Measurements from ENCODE around the gene FBXW10. TPM values are rescaled to one million over a fixed set of nuclear protein-coding genes. Genes with fewer than 3 reads are reported as not detected.

Gene FBXW10, protein sequence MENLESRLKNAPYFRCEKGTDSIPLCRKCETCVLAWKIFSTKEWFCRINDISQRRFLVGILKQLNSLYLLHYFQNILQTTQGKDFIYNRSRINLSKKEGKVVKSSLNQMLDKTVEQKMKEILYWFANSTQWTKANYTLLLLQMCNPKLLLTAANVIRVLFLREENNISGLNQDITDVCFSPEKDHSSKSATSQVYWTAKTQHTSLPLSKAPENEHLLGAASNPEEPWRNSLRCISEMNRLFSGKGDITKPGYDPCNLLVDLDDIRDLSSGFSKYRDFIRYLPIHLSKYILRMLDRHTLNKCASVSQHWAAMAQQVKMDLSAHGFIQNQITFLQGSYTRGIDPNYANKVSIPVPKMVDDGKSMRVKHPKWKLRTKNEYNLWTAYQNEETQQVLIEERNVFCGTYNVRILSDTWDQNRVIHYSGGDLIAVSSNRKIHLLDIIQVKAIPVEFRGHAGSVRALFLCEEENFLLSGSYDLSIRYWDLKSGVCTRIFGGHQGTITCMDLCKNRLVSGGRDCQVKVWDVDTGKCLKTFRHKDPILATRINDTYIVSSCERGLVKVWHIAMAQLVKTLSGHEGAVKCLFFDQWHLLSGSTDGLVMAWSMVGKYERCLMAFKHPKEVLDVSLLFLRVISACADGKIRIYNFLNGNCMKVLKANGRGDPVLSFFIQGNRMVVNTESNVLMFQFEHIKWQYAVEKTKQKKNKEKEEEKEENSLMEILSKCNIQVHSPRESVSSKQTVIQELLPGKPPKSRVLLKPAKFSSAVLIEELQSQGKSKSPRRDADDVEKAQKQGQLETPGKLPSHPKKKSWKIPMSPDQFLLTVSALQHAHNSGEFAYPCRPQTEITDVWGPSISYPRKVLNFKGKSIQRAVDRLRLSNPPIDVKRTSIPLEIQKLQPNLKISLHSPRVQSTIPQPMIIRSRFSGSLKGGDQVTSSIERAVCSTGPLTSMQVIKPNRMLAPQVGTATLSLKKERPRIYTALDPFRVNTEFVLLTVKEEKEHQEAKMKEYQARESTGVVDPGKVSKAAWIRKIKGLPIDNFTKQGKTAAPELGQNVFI
- polyA plus RNA-seq: 0.28 TPM in 1 of 2 replicates, not detected in the other

GRCh38 chr17:18743699-18744421, at the start of gene FBXW10:
TSS of gene FBXW10 (plus strand) at chr17:18744054. CDS start at chr17:18744245, 191 bp downstream.

GRCh38 chr17:18780991-18781718, 37.3 kb downstream of the FBXW10 start, which contains the start of gene TVP23B:
TSS of gene TVP23B (plus strand) at chr17:18781183. CDS start at chr17:18781294, 111 bp downstream.

Other genes with a start within 250 kb of the FBXW10 start
- gene TBC1D28, start 99.7 kb upstream of the FBXW10 start, polyA plus RNA-seq: not detected in 2 replicates
- gene FOXO3B, start 61.7 kb upstream of the FBXW10 start, polyA plus RNA-seq: not detected in 2 replicates
- gene TVP23B, start 37.1 kb downstream of the FBXW10 start, polyA plus RNA-seq: 144 and 174 TPM in 2 replicates
- gene PRPSAP2, start 114.1 kb downstream of the FBXW10 start, polyA plus RNA-seq: 20.1 and 23.9 TPM in 2 replicates
- gene SLC5A10, start 208.1 kb downstream of the FBXW10 start, polyA plus RNA-seq: not detected in 2 replicates

Measured in Purkinje cell (primary cell).